T-helper 2 cell treated with Interferon-gamma antibody and Interleukin-4, amounts not matched to agents 100 ng/mL and 5 ng/mL, for 36 hours (primary cell): ENCODE measurements around the gene DHDH. TPM values are rescaled to one million over a fixed set of nuclear protein-coding genes. Genes with fewer than 3 reads are reported as not detected.
"Not testable (repeated sequence)": the region's sequence is repeated elsewhere in the genome, so short reads cannot be mapped to it uniquely, and the experiment has no call there.

Source experiments
- intact Hi-C: fragments of 100-400 bp; cut with micrococcal nuclease; formaldehyde crosslinking; loops from one replicate; pipeline ENCODE4 v1.15.1; 2023
- total RNA-seq: library from RNA; stranded (reverse); gene quantifications from 2 replicates; pipeline ENCODE4 v1.2.3, GENCODE V29; 2022

Gene DHDH
- 0.52 and 0.75 TPM in 2 replicates for total RNA-seq

- intact Hi-C loops: no loop called here
These were observed at the start of gene DHDH for GRCh38 chr19:48933382-48933932. Gene DHDH, plus strand, starts transcription at chr19:48933699. Its CDS starts 23 bp downstream, at chr19:48933722.

- intact Hi-C loops: no loop called here
These were observed 49.8 kb upstream of the DHDH start for GRCh38 chr19:48883726-48884125.

- intact Hi-C loops: no loop called here
These were observed 45.5 kb upstream of the DHDH start for GRCh38 chr19:48887861-48888612.

- intact Hi-C loops: not testable (repeated sequence)
These were observed 44.0 kb upstream of the DHDH start for GRCh38 chr19:48889496-48889895.

- intact Hi-C loops: no loop called here
These were observed 42.9 kb upstream of the DHDH start for GRCh38 chr19:48890551-48890950.

GRCh38 chr19:48895226-48895625 lies 38.3 kb upstream of the DHDH start:
- intact Hi-C loops: no loop called here

GRCh38 chr19:48896191-48896720 lies 37.2 kb upstream of the DHDH start:
- intact Hi-C loops: no loop called here

- intact Hi-C loops: no loop called here
These were observed 36.3 kb upstream of the DHDH start for GRCh38 chr19:48897181-48897580.

- intact Hi-C loops: not testable (repeated sequence)
These were observed 34.1 kb upstream of the DHDH start for GRCh38 chr19:48899386-48899749.

GRCh38 chr19:48899781-48900476 lies 33.6 kb upstream of the DHDH start, which contains the start of gene NUCB1:
Gene NUCB1, plus strand, starts transcription at chr19:48900312. Its CDS starts 485 bp downstream, at chr19:48900797.
- intact Hi-C loops: loop anchor here (1.0 to 2.0 kb wide), 2 partner anchors 27 to 65 kb away; partner anchors contain the start of gene FTL

GRCh38 chr19:48900477-48901406 lies 32.8 kb upstream of the DHDH start:
- intact Hi-C loops: loop anchor here (1.0 to 2.0 kb wide), 2 partner anchors 27 to 64 kb away; partner anchors contain the start of gene FTL

- intact Hi-C loops: not testable (repeated sequence)
These were observed 31.2 kb upstream of the DHDH start for GRCh38 chr19:48902291-48902690.

GRCh38 chr19:48903788-48904187 lies 29.7 kb upstream of the DHDH start:
- intact Hi-C loops: not testable (repeated sequence)

GRCh38 chr19:48905664-48906063 lies 27.8 kb upstream of the DHDH start:
- intact Hi-C loops: no loop called here

GRCh38 chr19:48906324-48906723 lies 27.2 kb upstream of the DHDH start:
- intact Hi-C loops: no loop called here

- intact Hi-C loops: no loop called here
These were observed 25.8 kb upstream of the DHDH start for GRCh38 chr19:48907671-48908070.

- intact Hi-C loops: not testable (repeated sequence)
These were observed 23.9 kb upstream of the DHDH start for GRCh38 chr19:48909424-48910077.

GRCh38 chr19:48910803-48911202 lies 22.7 kb upstream of the DHDH start:
- intact Hi-C loops: no loop called here

GRCh38 chr19:48913114-48913889 lies 20.2 kb upstream of the DHDH start:
- intact Hi-C loops: no loop called here

- intact Hi-C loops: no loop called here
These were observed 19.3 kb upstream of the DHDH start for GRCh38 chr19:48914181-48914580.
